HepG2 (cell line): Measurements from ENCODE around the gene TRIM23. TPM values are rescaled to one million over a fixed set of nuclear protein-coding genes. Genes with fewer than 3 reads are reported as not detected.

Source experiments
- ADNP ChIP-seq: sonication (generic); formaldehyde crosslinking; IDR thresholded peaks from 2 replicates; pipeline ENCODE4 v1.4.0; 2020; ENCODE audit warnings: missing genetic modification reagents
- BCL6 ChIP-seq: IDR thresholded peaks from 2 replicates; pipeline ENCODE4 v1.6.1; 2016; ENCODE audit warnings: missing genetic modification reagents, missing compliant biosample characterization
- BRD4 ChIP-seq: sonication (generic); formaldehyde crosslinking; IDR thresholded peaks from 2 replicates; pipeline ENCODE4 v1.4.0; 2020; ENCODE audit warnings: missing genetic modification reagents
- CCDC6 ChIP-seq: sonication (generic); formaldehyde crosslinking; IDR thresholded peaks from 2 replicates; pipeline ENCODE4 v1.8.1; 2022; ENCODE audit warnings: mild to moderate bottlenecking, missing genetic modification reagents, moderate library complexity
- CTCF ChIP-seq: sonication (generic); formaldehyde crosslinking; IDR thresholded peaks from 2 replicates; pipeline ENCODE4 v1.5.0; 2020; ENCODE audit warnings: mild to moderate bottlenecking, missing genetic modification reagents, moderate library complexity
- EP300 ChIP-seq, 3 experiments: sonication (generic) in 1 of 3; formaldehyde crosslinking in 1 of 3; IDR thresholded peaks; 2 replicates each; pipeline versions ENCODE4 v1.5.1 to v1.6.1; 2011 to 2020; ENCODE audit warnings: low read depth in 2 of 3, low read length in 2 of 3, borderline replicate concordance in 1 of 3, improper control_type of control experiment in 1 of 3, mild to moderate bottlenecking in 1 of 3, missing genetic modification reagents in 1 of 3, moderate library complexity in 1 of 3
- HNRNPK ChIP-seq: fragments of 200-400 bp; formaldehyde crosslinking; IDR thresholded peaks from 2 replicates; pipeline ENCODE4 v1.6.1; 2018; ENCODE audit warnings: low read length, low read depth, moderate library complexity, mild to moderate bottlenecking; ENCODE audit not compliant: poor library complexity, severe bottlenecking
- MED13 ChIP-seq: sonication (generic); formaldehyde crosslinking; IDR thresholded peaks from 2 replicates; pipeline ENCODE4 v1.5.0; 2020; ENCODE audit warnings: missing genetic modification reagents
- MXD3 ChIP-seq: IDR thresholded peaks from 2 replicates; pipeline ENCODE4 v1.6.1; 2016; ENCODE audit warnings: mild to moderate bottlenecking, missing biosample characterization, missing genetic modification reagents
- NCOA2 ChIP-seq: sonication (generic); formaldehyde crosslinking; IDR thresholded peaks from 2 replicates; pipeline ENCODE4 v1.8.0; 2022; ENCODE audit warnings: inconsistent platforms
- PAF1 ChIP-seq: IDR thresholded peaks from 2 replicates; pipeline ENCODE4 v1.6.1; 2016; ENCODE audit warnings: missing genetic modification reagents, missing compliant biosample characterization
- REXO4 ChIP-seq: sonication (generic); formaldehyde crosslinking; IDR thresholded peaks from 2 replicates; pipeline ENCODE4 v1.8.0; 2022; ENCODE audit warnings: missing genetic modification reagents, mild to moderate bottlenecking, borderline replicate concordance
- SMAD3 ChIP-seq: sonication (generic); formaldehyde crosslinking; IDR thresholded peaks from 2 replicates; pipeline ENCODE4 v1.4.0; 2020; ENCODE audit warnings: missing genetic modification reagents
- TAF15 ChIP-seq: fragments of 200-400 bp; formaldehyde crosslinking; IDR thresholded peaks from one replicate; pipeline ENCODE4 v1.6.1; 2018; ENCODE audit warnings: mild to moderate bottlenecking, low read depth, low read length; ENCODE audit not compliant: poor library complexity, severe bottlenecking
- TCF7 ChIP-seq: sonication (generic); IDR thresholded peaks from 2 replicates; pipeline ENCODE4 v1.6.1; 2016; ENCODE audit warnings: antibody characterized with exemption, low read depth
- TERF1 ChIP-seq: sonication (generic); formaldehyde crosslinking; IDR thresholded peaks from 2 replicates; pipeline ENCODE4 v1.8.0; 2022; ENCODE audit warnings: mild to moderate bottlenecking, missing genetic modification reagents, moderate library complexity
- ZFP37 ChIP-seq: sonication (generic); formaldehyde crosslinking; IDR thresholded peaks from 2 replicates; pipeline ENCODE4 v1.4.0; 2020; ENCODE audit warnings: missing genetic modification reagents, borderline replicate concordance
- ZFP91 ChIP-seq: sonication (generic); formaldehyde crosslinking; IDR thresholded peaks from 2 replicates; pipeline ENCODE4 v1.9.0; 2022; ENCODE audit warnings: missing genetic modification reagents, mild to moderate bottlenecking, borderline replicate concordance
- ZNF143 ChIP-seq: sonication (generic); formaldehyde crosslinking; IDR thresholded peaks from 2 replicates; pipeline ENCODE4 v1.4.0; 2020; ENCODE audit warnings: missing genetic modification reagents
- ZNF530 ChIP-seq: sonication (generic); formaldehyde crosslinking; IDR thresholded peaks from 2 replicates; pipeline ENCODE4 v1.5.0; 2020; ENCODE audit warnings: low read depth, mild to moderate bottlenecking, missing genetic modification reagents
- ZNF747 ChIP-seq: sonication (generic); formaldehyde crosslinking; IDR thresholded peaks from 2 replicates; pipeline ENCODE4 v1.8.1; 2023; ENCODE audit warnings: missing genetic modification reagents, mild to moderate bottlenecking, borderline replicate concordance
- ZNF850 ChIP-seq: sonication (generic); formaldehyde crosslinking; conservative IDR thresholded peaks from 2 replicates; pipeline ENCODE4 v1.9.0; 2021; ENCODE audit warnings: mild to moderate bottlenecking, missing genetic modification reagents
- ZSCAN20 ChIP-seq: sonication (generic); formaldehyde crosslinking; IDR thresholded peaks from 2 replicates; pipeline ENCODE4 v1.4.0; 2020; ENCODE audit warnings: missing genetic modification reagents, mild to moderate bottlenecking, borderline replicate concordance
- ZSCAN31 ChIP-seq: sonication (generic); formaldehyde crosslinking; IDR thresholded peaks from 2 replicates; pipeline ENCODE4 v1.5.0; 2020; ENCODE audit warnings: low read depth, mild to moderate bottlenecking, missing genetic modification reagents
- polyA plus RNA-seq, 8 experiments: library from polyadenylated mRNA; depleted of rRNA in 3 of 8; stranded (reverse) in 7 of 8; unstranded in 1 of 8; fragments of >200 nt; fragmentation: Illumina TruSeq in 4 of 8; extraction: Trizol in 4 of 8; gene quantifications; 2 replicates each; pipeline versions ENCODE4 v1.2.1 to v1.2.3, GENCODE V29; 2011 to 2016; ENCODE audit warnings: low read depth in 4 of 8, missing spikeins in 1 of 8, mixed read lengths in 1 of 8; ENCODE audit not compliant: insufficient read depth in 1 of 8
- total RNA-seq, 5 experiments: library from RNA; depleted of rRNA; stranded (reverse); fragments of >200 nt; fragmentation: Illumina TruSeq; extraction: Trizol; gene quantifications; 2 replicates each; pipeline ENCODE4 v1.2.3, GENCODE V29; 2016; ENCODE audit warnings: low read depth in 1 of 5

The TRIM23 gene
- total and polyA plus RNA-seq, 2 of the 13 experiments (the other 11 are each of a cell fraction or from before 2014, with no cell fraction given) = 4.6 to 11.4 TPM

GRCh38 chr5:65562731-65563701 lies 61.1 kb downstream of the TRIM23 start, which contains the start of the genes CENPK and PPWD1 (continued):
- TF ChIP-seq ZNF143 (CRISPR knock-in tag) (peak; percentile 12; the same call in 1 of the 2 replicates), PAF1 (CRISPR knock-in tag) (no peak), TERF1 (CRISPR knock-in tag) (no peak), ZSCAN31 (CRISPR knock-in tag) (peak; percentile 58; the same call in 1 of the 2 replicates), MED13 (CRISPR knock-in tag) (0 out of 2 replicates have a peak, but pooled peaks have one; percentile 39), ZNF747 (CRISPR knock-in tag) (0 out of 2 replicates have a peak, but pooled peaks have one; percentile 63), SMAD3 (no peak; the same call in none of the 2 replicates), MXD3 (CRISPR knock-in tag) (peak; percentile 58), ZFP91 (CRISPR knock-in tag) (peak; percentile 92), ADNP (CRISPR knock-in tag) (no peak), ZNF850 (CRISPR knock-in tag) (no peak), EP300 (IDR thresholded peaks at IDR 0.05; ENCODE audit: low read depth in 2 of 2, low read length in 2 of 2) (no peak; a peak in 1 of 4 replicates), EP300 (CRISPR knock-in tag; IDR thresholded peaks at IDR 0.05; ENCODE audit: borderline replicate concordance) (no peak), CCDC6 (CRISPR knock-in tag) (peak; percentile 84; the same call in 1 of the 2 replicates), NCOA2 (CRISPR knock-in tag) (no peak; the same call in 1 of the 2 replicates), ZNF530 (CRISPR knock-in tag) (no peak), TAF15 (no peak), BCL6 (CRISPR knock-in tag) (0 out of 2 replicates have a peak, but pooled peaks have one; percentile 8), REXO4 (CRISPR knock-in tag) (no peak), TCF7 (no peak), HNRNPK (no peak), ZFP37 (CRISPR knock-in tag) (no peak), CTCF (CRISPR knock-in tag) (no peak), ZSCAN20 (CRISPR knock-in tag) (no peak), BRD4 (CRISPR knock-in tag) (peak; percentile 59; the same call in 1 of the 2 replicates)
